Endothelial cell of umbilical vein (primary cell): ENCODE results near the gene GRM5. TPM values are rescaled to one million over a fixed set of nuclear protein-coding genes. Genes with fewer than 3 reads are reported as not detected.

Experiments used
- BruUV-seq: library from RNA; stranded (reverse); fragments of 400-500 nt; replicated peaks from 2 replicates; lab custom pipeline; 2021; lab: Mats Ljungman, UMichigan
- CTCF ChIA-PET: fragments of 300-600, 350-600 bp; sonication (Branson Sonifier 250); formaldehyde crosslinking; loops from one replicate; lab custom pipeline; 2021; ENCODE audit warnings: antibody characterized with exemption, inconsistent platforms; lab: Charles Lee
- POLR2A ChIA-PET: fragments of 300-600, 350-600 bp; sonication (Branson Sonifier 250); formaldehyde crosslinking; loops from one replicate; lab custom pipeline; 2021; ENCODE audit warnings: antibody characterized with exemption, inconsistent platforms; lab: Charles Lee
- DNase-seq: peaks from one replicate; pipeline ENCODE4 v3.0.0-alpha.2; 2011; ENCODE audit warnings: low read depth, low spot score
- FAIRE-seq: peaks from 2 replicates; lab custom pipeline; 2011; peaks lifted over from hg19 to GRCh38; lab: Jason Lieb, UNC
- H2AFZ ChIP-seq: 2 replicates; pipeline ENCODE4 v1.6.0; 2012; ENCODE audit warnings: low read depth, low read length, control low read depth, inconsistent platforms
- H3K27ac ChIP-seq: 2 replicates; pipeline ENCODE4 v1.5.1; 2011; ENCODE audit warnings: low read depth, mild to moderate bottlenecking, control low read depth, low read length, moderate library complexity; ENCODE audit not compliant: insufficient read depth
- H3K27me3 ChIP-seq, 2 experiments: 2 replicates each; pipeline versions ENCODE4 v1.6.0 to v1.6.1; 2011; ENCODE audit warnings: low read length in 2 of 2, mixed read lengths in 1 of 2; ENCODE audit not compliant: control insufficient read depth in 2 of 2, insufficient read depth in 2 of 2
- H3K36me3 ChIP-seq, 2 experiments: 2 replicates in 1 of 2; 3 replicates in 1 of 2; pipeline ENCODE4 v1.5.1; 2011; ENCODE audit warnings: low read length in 2 of 2, mild to moderate bottlenecking in 1 of 2, moderate library complexity in 1 of 2; ENCODE audit not compliant: control insufficient read depth in 2 of 2, insufficient read depth in 2 of 2; ENCODE audit errors: extremely low read depth in 1 of 2
- H3K4me1 ChIP-seq: 3 replicates; pipeline ENCODE4 v1.5.1; 2011; ENCODE audit warnings: mild to moderate bottlenecking, low read length; ENCODE audit not compliant: control insufficient read depth, insufficient read depth; ENCODE audit errors: extremely low read depth
- H3K4me2 ChIP-seq: 2 replicates; pipeline ENCODE4 v1.6.1; 2011; ENCODE audit warnings: low read length, control low read depth, mixed read lengths; ENCODE audit not compliant: insufficient read depth
- H3K4me3 ChIP-seq, 3 experiments: fragments of 200-600 bp in 1 of 3; sonication (generic), shearing (Covaris generic) in 1 of 3; replicated peaks in 1 of 3; 2 replicates each; pipeline ENCODE4 v1.5.1; 2011 to 2016; ENCODE audit warnings: control low read depth in 3 of 3, low read length in 3 of 3, mild to moderate bottlenecking in 2 of 3, inconsistent platforms in 1 of 3, low read depth in 1 of 3, moderate library complexity in 1 of 3; ENCODE audit not compliant: insufficient read depth in 1 of 3
- H3K79me2 ChIP-seq: 2 replicates; pipeline ENCODE4 v1.6.0; 2012; ENCODE audit warnings: low read length, inconsistent platforms; ENCODE audit not compliant: control insufficient read depth, insufficient read depth
- H3K9ac ChIP-seq: replicated peaks from 2 replicates; pipeline ENCODE3; 2011; ENCODE audit warnings: low read length, control low read depth; ENCODE audit not compliant: insufficient read depth; ENCODE audit errors: extremely low read depth
- H3K9me1 ChIP-seq: replicated peaks from 3 replicates; pipeline ENCODE4 v1.6.0; 2011; ENCODE audit warnings: mild to moderate bottlenecking, low read length; ENCODE audit not compliant: control insufficient read depth, insufficient read depth; ENCODE audit errors: extremely low read depth
- H3K9me3 ChIP-seq: replicated peaks from 2 replicates; pipeline ENCODE4 v1.5.1; 2012; ENCODE audit warnings: low read length, inconsistent platforms; ENCODE audit not compliant: control insufficient read depth, insufficient read depth
- H4K20me1 ChIP-seq: replicated peaks from 2 replicates; pipeline ENCODE3; 2011; ENCODE audit warnings: mild to moderate bottlenecking, low read length; ENCODE audit not compliant: control insufficient read depth, insufficient read depth; ENCODE audit errors: extremely low read depth
- EZH2 ChIP-seq: IDR thresholded peaks from 2 replicates; pipeline ENCODE4 v1.6.1; 2012; ENCODE audit warnings: borderline replicate concordance, low read depth, mild to moderate bottlenecking, moderate library complexity, low read length, inconsistent platforms; ENCODE audit not compliant: severe bottlenecking
- FOS ChIP-seq: IDR thresholded peaks from 2 replicates; pipeline ENCODE4 v1.6.1; 2011; ENCODE audit warnings: mild to moderate bottlenecking, low read length, moderate library complexity, borderline replicate concordance; ENCODE audit not compliant: insufficient read depth
- GATA2 ChIP-seq: IDR thresholded peaks from 2 replicates; pipeline ENCODE4 v1.7.0; 2011; ENCODE audit warnings: low read depth, mild to moderate bottlenecking, moderate library complexity, mixed read lengths, low read length; ENCODE audit not compliant: insufficient read length, insufficient read depth
- JUN ChIP-seq: IDR thresholded peaks from 2 replicates; pipeline ENCODE4 v1.6.1; 2011; ENCODE audit warnings: borderline replicate concordance, low read depth; ENCODE audit not compliant: insufficient read length, insufficient read depth
- MYC ChIP-seq: IDR thresholded peaks from one replicate; pipeline ENCODE4 v1.6.1; 2011; ENCODE audit warnings: mild to moderate bottlenecking, low read depth, low read length
- POLR2A ChIP-seq: IDR thresholded peaks from 2 replicates; pipeline ENCODE4 v1.6.1; 2012; ENCODE audit warnings: low read depth, mild to moderate bottlenecking, control low read depth, low read length
- POLR2AphosphoS5 ChIP-seq: IDR thresholded peaks from 2 replicates; pipeline ENCODE4 v1.6.1; 2012; ENCODE audit warnings: low read depth, mild to moderate bottlenecking, control low read depth, low read length, moderate library complexity; ENCODE audit not compliant: insufficient read depth
- dilution Hi-C: fragments of 300-500 bp; cut with MboI; formaldehyde crosslinking; loops from one replicate; pipeline ENCODE4 v1.15.0; 2019; ENCODE audit warnings: low sequenced_read_pairs; ENCODE audit not compliant: extremely low pct_ligation_motif_present
- intact Hi-C: fragments of 100-400 bp; cut with micrococcal nuclease; formaldehyde crosslinking; loops from one replicate; pipeline ENCODE4 v1.10.0; 2022
- polyA plus RNA-seq, 4 experiments: library from polyadenylated mRNA; depleted of rRNA in 3 of 4; stranded (reverse) in 3 of 4; unstranded in 1 of 4; fragments of >200 nt; gene quantifications; 2 replicates each; pipeline versions ENCODE4 v1.2.1 to v1.2.3, GENCODE V29; 2011 to 2012; ENCODE audit warnings: missing spikeins in 1 of 4
- total RNA-seq: library from RNA; stranded (reverse); gene quantifications from 2 replicates; pipeline ENCODE4 v1.2.3, GENCODE V29; 2021
- TF ChIP-seq, protein P1 (sequence below), 2 donors: IDR thresholded peaks; 1 replicate in 1 of 2; 2 replicates in 1 of 2; pipeline ENCODE4 v1.5.1; 2011; ENCODE audit warnings: low read length in 2 of 2, mild to moderate bottlenecking in 2 of 2, moderate library complexity in 2 of 2, control low read depth in 1 of 2, inconsistent platforms in 1 of 2, low read depth in 1 of 2; ENCODE audit not compliant: insufficient read depth in 1 of 2; ENCODE audit errors: extremely low read depth in 1 of 2
- TF ChIP-seq, protein P2 (sequence below): IDR thresholded peaks from 2 replicates; pipeline ENCODE4 v1.6.1; 2011; ENCODE audit not compliant: insufficient read depth, insufficient read length

The GRM5 gene
- total and polyA plus RNA-seq, 2 donors (not counting 3 experiments of a cell fraction or from before 2014, with no cell fraction given) = 0.10 to 0.11 TPM

DNA sequence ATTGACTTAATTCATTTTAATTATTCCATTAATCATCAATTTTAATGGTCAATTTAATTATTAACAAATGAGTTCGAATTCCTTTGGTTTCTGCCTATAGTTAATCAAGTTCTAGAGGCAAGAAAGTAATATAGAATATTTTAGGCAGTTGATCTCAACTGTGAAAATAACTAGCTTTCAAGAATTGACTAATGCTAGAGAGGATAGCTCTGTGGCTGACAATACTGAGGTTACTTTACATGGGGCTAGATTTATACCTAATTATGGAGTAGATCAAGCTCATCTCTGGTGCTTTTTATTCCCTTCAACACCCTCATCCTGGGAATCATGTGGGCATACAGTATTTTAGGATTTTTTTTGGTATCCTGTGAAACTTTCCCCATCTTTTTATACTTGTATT, 259.4 kb downstream of the GRM5 start:
- no peak overlapping the region for H3K4me3 ChIP-seq
- H3K9me1 ChIP-seq = no peaks in the 10 kb centered on the region
- dilution Hi-C loops = no loop called here
- H3K36me3 ChIP-seq = no peaks in the 10 kb centered on the region
- TF ChIP-seq JUN (no peak), POLR2A (no peak), POLR2AphosphoS5 (no peak), EZH2 (no peak), FOS (no peak), GATA2 (no peak)
- intact Hi-C loops = no loop called here
- ChIA-PET POLR2A (no interaction called here), CTCF (no interaction called here)
- no peak overlapping the region for H3K4me2 ChIP-seq
- no peak overlapping the region for H3K9ac ChIP-seq
- no peak overlapping the region for H2AFZ ChIP-seq
- no peaks in the 10 kb centered on the region for H3K9me3 ChIP-seq
- H3K79me2 ChIP-seq = no peaks in the 10 kb centered on the region
- no peaks in the 10 kb centered on the region for H3K27me3 ChIP-seq
- no peak for FAIRE-seq
- H4K20me1 ChIP-seq = no peaks in the 10 kb centered on the region
- H3K27ac ChIP-seq = no peak overlapping the region
- BruUV-seq = no TSS peak
- H3K4me1 ChIP-seq = no peaks in the 10 kb centered on the region
- no peak for DNase-seq

DNA sequence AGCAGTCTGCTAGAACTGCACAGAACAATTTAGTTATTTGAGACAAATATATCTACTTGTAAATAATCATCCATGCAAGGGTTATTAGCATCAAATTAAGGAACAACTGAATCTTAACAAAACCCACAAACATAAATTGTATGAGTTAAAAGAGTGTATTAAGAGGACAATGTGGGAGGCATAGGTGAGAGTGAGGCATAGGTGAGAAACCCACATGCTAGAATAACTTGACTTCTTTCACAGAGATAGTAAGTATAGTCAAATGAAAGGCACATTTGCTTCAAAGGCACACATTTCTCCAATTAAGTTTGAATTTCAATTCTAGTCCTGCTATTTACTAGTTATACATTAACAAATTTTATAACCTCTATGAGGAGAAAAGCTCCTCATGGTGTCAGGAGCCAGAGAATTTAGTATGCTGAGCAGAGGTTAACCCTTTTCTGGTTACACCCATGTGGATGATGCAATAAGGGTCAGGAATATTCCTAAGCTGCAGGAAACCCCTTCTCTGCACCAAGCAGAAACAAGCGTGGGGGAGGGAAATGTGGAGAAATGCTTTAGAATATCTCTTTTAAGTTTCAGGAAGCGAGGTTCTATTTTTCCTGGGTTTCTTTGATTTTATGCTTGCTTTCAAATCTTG, 264.2 kb downstream of the GRM5 start:
- POLR2A ChIA-PET = no interaction called here
- no peak for FAIRE-seq
- no peak overlapping the region for H2AFZ ChIP-seq
- CTCF ChIA-PET = no interaction called here
- H3K9ac ChIP-seq = no peak overlapping the region
- H3K9me1 ChIP-seq = no peaks in the 10 kb centered on the region
- DNase-seq = no peak
- H3K4me2 ChIP-seq = no peak overlapping the region
- no peaks in the 10 kb centered on the region for H3K36me3 ChIP-seq
- no peaks in the 10 kb centered on the region for H3K27me3 ChIP-seq
- no peaks in the 10 kb centered on the region for H3K4me1 ChIP-seq
- BruUV-seq = no TSS peak
- dilution Hi-C loops = no loop called here
- intact Hi-C loops = no loop called here
- H3K9me3 ChIP-seq = no peaks in the 10 kb centered on the region
- H3K4me3 ChIP-seq = no peak overlapping the region
- no peaks in the 10 kb centered on the region for H3K79me2 ChIP-seq
- no peaks in the 10 kb centered on the region for H4K20me1 ChIP-seq
- no peak overlapping the region for H3K27ac ChIP-seq
- TF ChIP-seq FOS (no peak), MYC (no peak), JUN (no peak), EZH2 (no peak), GATA2 (no peak), POLR2A (no peak), POLR2AphosphoS5 (no peak)
- TF ChIP-seq, protein P1, sequence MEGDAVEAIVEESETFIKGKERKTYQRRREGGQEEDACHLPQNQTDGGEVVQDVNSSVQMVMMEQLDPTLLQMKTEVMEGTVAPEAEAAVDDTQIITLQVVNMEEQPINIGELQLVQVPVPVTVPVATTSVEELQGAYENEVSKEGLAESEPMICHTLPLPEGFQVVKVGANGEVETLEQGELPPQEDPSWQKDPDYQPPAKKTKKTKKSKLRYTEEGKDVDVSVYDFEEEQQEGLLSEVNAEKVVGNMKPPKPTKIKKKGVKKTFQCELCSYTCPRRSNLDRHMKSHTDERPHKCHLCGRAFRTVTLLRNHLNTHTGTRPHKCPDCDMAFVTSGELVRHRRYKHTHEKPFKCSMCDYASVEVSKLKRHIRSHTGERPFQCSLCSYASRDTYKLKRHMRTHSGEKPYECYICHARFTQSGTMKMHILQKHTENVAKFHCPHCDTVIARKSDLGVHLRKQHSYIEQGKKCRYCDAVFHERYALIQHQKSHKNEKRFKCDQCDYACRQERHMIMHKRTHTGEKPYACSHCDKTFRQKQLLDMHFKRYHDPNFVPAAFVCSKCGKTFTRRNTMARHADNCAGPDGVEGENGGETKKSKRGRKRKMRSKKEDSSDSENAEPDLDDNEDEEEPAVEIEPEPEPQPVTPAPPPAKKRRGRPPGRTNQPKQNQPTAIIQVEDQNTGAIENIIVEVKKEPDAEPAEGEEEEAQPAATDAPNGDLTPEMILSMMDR (IDR thresholded peaks at IDR 0.05; ENCODE audit: extremely low read depth in 1 of 2, insufficient read depth in 1 of 2, low read depth in 1 of 2, low read length in 2 of 2) = no peak
- TF ChIP-seq, protein P2, sequence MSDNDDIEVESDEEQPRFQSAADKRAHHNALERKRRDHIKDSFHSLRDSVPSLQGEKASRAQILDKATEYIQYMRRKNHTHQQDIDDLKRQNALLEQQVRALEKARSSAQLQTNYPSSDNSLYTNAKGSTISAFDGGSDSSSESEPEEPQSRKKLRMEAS = no peak
